CD4-positive, CD25-positive, alpha-beta regulatory T cell (primary cell): ENCODE results near the gene TAF11L2. TPM values are rescaled to one million over a fixed set of nuclear protein-coding genes. Genes with fewer than 3 reads are reported as not detected.
"Not testable (repeated sequence)": the region's sequence is repeated elsewhere in the genome, so short reads cannot be mapped to it uniquely, and the experiment has no call there.

ENCODE experiments used
- ATAC-seq, 2 donors: fragments of 150-1000 bp; cut with Tn5 transposase; one replicate each; pipeline ENCODE4 v1.10.0; 2021; ENCODE audit warnings: low read depth in 2 of 2, moderate number of reproducible peaks in 2 of 2, moderate library complexity in 1 of 2
- DNase-seq, 3 donors: peaks; one replicate each; pipeline versions ENCODE4 v3.0.0 to v3.0.0-alpha.2; 2012 to 2022; ENCODE audit warnings: mixed read lengths in 1 of 3
- H3K27ac ChIP-seq: one replicate; pipeline ENCODE4 v1.7.0; 2013; ENCODE audit warnings: mild to moderate bottlenecking, low read length; ENCODE audit not compliant: insufficient read depth, poor library complexity, severe bottlenecking
- H3K27me3 ChIP-seq: one replicate; pipeline ENCODE4 v1.7.0; 2013; ENCODE audit warnings: low read length; ENCODE audit not compliant: control insufficient read depth, insufficient read depth
- H3K36me3 ChIP-seq: one replicate; pipeline ENCODE4 v1.7.0; 2013; ENCODE audit warnings: mild to moderate bottlenecking, low read length, moderate library complexity; ENCODE audit not compliant: control insufficient read depth, insufficient read depth
- H3K4me1 ChIP-seq: 2 replicates; pipeline ENCODE4 v1.7.0; 2013; ENCODE audit warnings: mild to moderate bottlenecking, low read length; ENCODE audit not compliant: insufficient read depth, control insufficient read depth, poor library complexity, severe bottlenecking
- H3K4me3 ChIP-seq: one replicate; pipeline ENCODE4 v1.7.0; 2013; ENCODE audit warnings: low read depth, mild to moderate bottlenecking, low read length, moderate library complexity
- H3K9me3 ChIP-seq, 2 experiments: 1 replicate in 1 of 2; 2 replicates in 1 of 2; pipeline ENCODE4 v1.7.0; 2013; ENCODE audit warnings: low read length in 2 of 2, mild to moderate bottlenecking in 1 of 2, moderate library complexity in 1 of 2; ENCODE audit not compliant: control insufficient read depth in 2 of 2
- H3K27ac Mint-ChIP-seq, 3 donors: one replicate each; pipeline ENCODE4 v1.8.0; 2020 to 2022; ENCODE audit warnings: mild to moderate bottlenecking in 3 of 3, mixed read lengths in 3 of 3, moderate library complexity in 2 of 3
- H3K27me3 Mint-ChIP-seq: one replicate; pipeline ENCODE4 v1.8.0; 2022; ENCODE audit warnings: mild to moderate bottlenecking, mixed read lengths
- H3K36me3 Mint-ChIP-seq: one replicate; pipeline ENCODE4 v1.8.0; 2020; ENCODE audit warnings: mixed read lengths
- H3K4me1 Mint-ChIP-seq, 4 donors: one replicate each; pipeline ENCODE4 v1.8.0; 2020 to 2022; ENCODE audit warnings: mixed read lengths in 4 of 4, mild to moderate bottlenecking in 1 of 4
- H3K4me3 Mint-ChIP-seq, 4 donors: one replicate each; pipeline ENCODE4 v1.8.0; 2020 to 2022; ENCODE audit warnings: mild to moderate bottlenecking in 4 of 4, mixed read lengths in 4 of 4, moderate library complexity in 3 of 4
- H3K9me3 Mint-ChIP-seq, 7 donors: one replicate each; pipeline ENCODE4 v1.8.0; 2020 to 2022; ENCODE audit warnings: mixed read lengths in 7 of 7, mild to moderate bottlenecking in 3 of 7, moderate library complexity in 2 of 7
- polyA plus RNA-seq, 4 donors: library from polyadenylated mRNA; unstranded; fragments of 300-500 nt; fragmentation: Illumina TruSeq; gene quantifications; one replicate each; pipeline ENCODE4 v1.2.3, GENCODE V29; 2021
- total RNA-seq: library from RNA; stranded (reverse); gene quantifications from one replicate; pipeline ENCODE4 v1.2.3, GENCODE V29; 2022

The TAF11L2 gene
- total and polyA plus RNA-seq, 5 donors from 2014 or later = not detected

DNA sequence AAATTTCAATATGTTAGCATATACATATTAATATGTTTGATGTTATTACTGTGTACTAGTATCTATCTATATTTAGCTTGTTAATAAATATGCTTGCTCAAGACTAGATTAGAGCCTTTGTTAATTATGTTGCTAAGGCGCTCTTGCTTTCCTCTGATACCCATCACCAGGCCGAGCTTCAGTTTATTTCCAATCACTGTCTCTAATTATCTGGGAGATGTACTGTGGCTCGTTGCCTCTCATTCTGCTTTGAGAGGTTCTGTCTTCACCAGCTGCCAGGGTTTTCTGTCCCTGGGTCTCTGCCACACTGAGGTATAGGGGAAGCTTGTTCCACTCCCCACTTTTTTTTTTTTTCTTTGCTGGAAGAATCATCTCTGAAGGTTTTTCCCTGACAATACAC is 21.0 kb upstream of the TAF11L2 start:
- no peak for ATAC-seq
- H3K27ac Mint-ChIP-seq = no peak overlapping the region

DNA sequence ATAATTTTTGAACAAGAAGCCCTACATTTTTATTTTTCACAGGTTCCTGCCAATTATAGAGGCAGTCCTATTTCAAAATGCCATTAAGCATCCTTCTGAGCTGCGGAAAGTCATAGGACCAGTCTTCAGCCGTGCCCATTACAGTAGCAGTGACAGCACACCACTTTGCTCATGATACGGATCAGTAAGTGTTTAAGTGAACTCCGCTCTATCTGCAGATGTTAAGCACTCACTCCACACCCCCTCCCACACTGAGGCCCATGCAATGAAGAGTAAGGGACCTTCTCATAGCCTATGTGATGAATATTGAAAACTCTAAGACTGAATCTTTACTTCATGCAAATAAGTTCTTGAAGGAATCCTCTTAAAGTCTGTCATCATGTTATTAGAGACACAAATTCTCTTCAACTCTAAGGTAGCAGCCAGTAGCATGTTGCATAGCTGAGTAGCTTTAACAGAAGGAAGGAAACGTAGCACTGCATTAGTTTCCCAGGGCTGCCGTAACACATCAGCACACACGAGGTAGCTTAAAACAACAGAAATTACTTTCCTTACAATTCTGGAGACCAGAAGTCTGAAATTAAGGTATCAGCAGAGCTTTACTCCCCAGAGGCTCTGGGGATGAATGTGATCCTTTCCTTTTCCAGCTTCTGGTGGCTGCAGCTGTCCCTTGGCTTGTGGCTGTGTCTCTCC is 20.3 kb upstream of the TAF11L2 start:
- DNase-seq = no peak
- H3K27me3 Mint-ChIP-seq = no peaks in the 10 kb centered on the region
- ATAC-seq = no peak
- Histone ChIP-seq H3K36me3 (no peaks in the 10 kb centered on the region), H3K9me3 (no peaks in the 10 kb centered on the region), H3K4me1 (no peaks in the 10 kb centered on the region), H3K4me3 (no peak overlapping the region), H3K27me3 (no peaks in the 10 kb centered on the region), H3K27ac (no peak overlapping the region)
- H3K9me3 Mint-ChIP-seq = peaks cover 0 to 11% (median 2%) of the 10 kb centered on the region in 7 donors
- H3K27ac Mint-ChIP-seq = no peak overlapping the region
- no peaks in the 10 kb centered on the region for H3K4me1 Mint-ChIP-seq
- no peaks in the 10 kb centered on the region for H3K36me3 Mint-ChIP-seq
- no peak overlapping the region for H3K4me3 Mint-ChIP-seq

More for the DNA sequence above, 21.0 kb upstream of the TAF11L2 start:
- Mint-ChIP-seq H3K4me3 (no peak overlapping the region), H3K4me1 (no peaks in the 10 kb centered on the region), H3K36me3 (no peaks in the 10 kb centered on the region), H3K9me3 (peaks cover 0 to 14% (median 5%) of the 10 kb centered on the region in 7 donors), H3K27me3 (no peaks in the 10 kb centered on the region)
- H3K9me3 ChIP-seq = no peaks in the 10 kb centered on the region
- H3K27ac ChIP-seq = no peak overlapping the region
- no peak overlapping the region for H3K4me3 ChIP-seq
- H3K4me1 ChIP-seq = no peaks in the 10 kb centered on the region
- no peaks in the 10 kb centered on the region for H3K36me3 ChIP-seq
- no peaks in the 10 kb centered on the region for H3K27me3 ChIP-seq
- DNase-seq = no peak

GRCh38 chr5:17481378-17481777 is 16.7 kb upstream of the TAF11L2 start:
- no peaks in the 10 kb centered on the region for H3K9me3 ChIP-seq
- Mint-ChIP-seq H3K27me3 (no peaks in the 10 kb centered on the region), H3K4me1 (no peaks in the 10 kb centered on the region), H3K4me3 (no peak overlapping the region), H3K9me3 (peaks cover 0 to 6% (median 2%) of the 10 kb centered on the region in 7 donors), H3K27ac (no peak overlapping the region), H3K36me3 (no peaks in the 10 kb centered on the region)
- H3K4me1 ChIP-seq = no peaks in the 10 kb centered on the region
- no peak overlapping the region for H3K4me3 ChIP-seq
- no peaks in the 10 kb centered on the region for H3K36me3 ChIP-seq
- no peaks in the 10 kb centered on the region for H3K27me3 ChIP-seq
- no peak overlapping the region for H3K27ac ChIP-seq
- ATAC-seq = no peak
- no peak for DNase-seq

- no peak for DNase-seq
- Mint-ChIP-seq H3K36me3 (no peaks in the 10 kb centered on the region), H3K4me3 (no peak overlapping the region), H3K27me3 (no peaks in the 10 kb centered on the region), H3K27ac (no peak overlapping the region), H3K9me3 (peaks cover 0 to 9% (median 2%) of the 10 kb centered on the region in 7 donors), H3K4me1 (no peaks in the 10 kb centered on the region)
- Histone ChIP-seq H3K9me3 (no peaks in the 10 kb centered on the region), H3K4me1 (no peaks in the 10 kb centered on the region), H3K27ac (no peak overlapping the region), H3K36me3 (no peaks in the 10 kb centered on the region), H3K27me3 (no peaks in the 10 kb centered on the region), H3K4me3 (no peak overlapping the region)
- no peak for ATAC-seq
These were observed 15.2 kb upstream of the TAF11L2 start for GRCh38 chr5:17482790-17483189.

DNA sequence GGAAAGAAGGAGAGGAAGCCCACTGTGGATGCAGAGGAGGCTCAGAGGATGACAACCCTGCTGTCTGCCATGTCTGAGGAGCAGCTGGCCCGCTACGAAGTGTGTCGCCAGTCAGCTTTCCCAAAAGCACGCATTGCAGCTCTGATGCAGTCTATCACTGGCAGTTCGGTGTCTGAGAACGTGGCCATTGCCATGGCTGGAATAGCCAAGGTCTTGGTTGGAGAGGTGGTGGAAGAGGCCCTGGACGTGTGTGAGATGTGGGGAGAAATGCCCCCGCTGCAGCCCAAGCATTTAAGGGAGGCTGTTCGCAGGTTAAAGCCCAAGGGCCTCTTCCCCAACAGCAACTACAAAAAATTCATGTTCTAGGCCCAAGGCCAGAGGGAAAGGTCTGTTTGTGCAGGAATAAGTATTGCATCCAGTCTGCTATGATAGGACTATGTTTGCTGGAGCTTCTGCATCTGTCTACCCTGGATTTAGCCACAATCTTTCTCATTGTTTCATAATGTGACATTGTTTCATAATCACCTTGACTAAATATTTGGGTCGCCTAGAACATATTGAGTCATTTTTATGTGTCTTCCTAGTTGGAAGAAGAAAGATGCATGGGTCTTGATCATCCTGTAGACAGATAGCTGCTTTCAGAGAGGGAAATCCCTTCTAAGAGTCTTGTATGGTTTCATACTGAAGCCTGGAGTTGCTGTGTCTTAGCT is 11.4 kb upstream of the TAF11L2 start:
- not testable (repeated sequence) for H3K4me1 Mint-ChIP-seq, H3K27me3 Mint-ChIP-seq, H3K4me3 Mint-ChIP-seq, H3K4me1 ChIP-seq, H3K27ac Mint-ChIP-seq, H3K9me3 ChIP-seq, H3K4me3 ChIP-seq, H3K36me3 ChIP-seq, ATAC-seq, H3K36me3 Mint-ChIP-seq, H3K27me3 ChIP-seq, H3K27ac ChIP-seq, DNase-seq
- peaks cover 0 to 13% (median 2%) of the 10 kb centered on the region in 7 donors for H3K9me3 Mint-ChIP-seq

DNA sequence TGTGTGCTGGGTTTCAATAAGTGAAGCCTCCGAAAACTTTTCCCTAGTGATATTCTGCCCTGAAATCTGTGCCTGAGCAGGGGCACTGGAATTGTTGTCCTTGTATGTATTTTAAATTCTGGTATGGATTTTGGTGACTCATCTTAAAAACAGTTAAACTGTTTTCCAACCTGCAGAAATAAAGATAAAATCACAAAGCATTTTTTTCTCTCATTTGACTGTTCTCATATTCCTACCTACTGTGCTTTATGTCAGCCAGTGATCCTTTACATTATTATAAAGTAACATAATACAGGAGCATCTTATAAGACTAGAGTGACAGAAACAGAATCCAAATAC is 10.9 kb upstream of the TAF11L2 start:
- H3K4me3 Mint-ChIP-seq = no peak overlapping the region

DNA sequence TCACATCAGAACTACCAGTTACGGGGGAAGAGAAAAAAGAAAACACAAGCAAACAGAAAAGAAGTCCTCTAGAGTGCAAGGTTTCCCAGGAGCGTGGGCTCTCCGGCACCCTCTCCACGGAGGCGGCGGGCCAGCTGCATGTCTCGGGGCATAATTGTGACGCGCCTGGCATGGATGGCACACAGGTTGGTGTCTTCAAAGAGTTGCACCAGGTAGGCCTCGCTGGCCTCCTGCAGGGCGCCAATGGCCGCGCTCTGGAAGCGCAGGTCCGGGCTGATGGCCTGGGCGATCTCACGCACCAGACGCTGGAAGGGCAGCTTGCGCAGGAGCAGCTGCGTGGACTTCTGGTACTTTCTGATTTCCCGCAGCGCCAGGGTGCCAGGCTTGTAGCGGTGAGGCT is 6.8 kb upstream of the TAF11L2 start:
- peaks cover 0 to 16% (median 4%) of the 10 kb centered on the region in 7 donors for H3K9me3 Mint-ChIP-seq
- not testable (repeated sequence) for H3K36me3 Mint-ChIP-seq, H3K4me1 ChIP-seq, H3K27me3 ChIP-seq, H3K4me1 Mint-ChIP-seq, H3K27ac Mint-ChIP-seq, DNase-seq, H3K9me3 ChIP-seq, H3K4me3 ChIP-seq, H3K4me3 Mint-ChIP-seq, H3K27me3 Mint-ChIP-seq, H3K27ac ChIP-seq, ATAC-seq, H3K36me3 ChIP-seq

More for the DNA sequence above, 10.9 kb upstream of the TAF11L2 start:
- Mint-ChIP-seq H3K27ac (no peak overlapping the region), H3K9me3 (peaks cover 0 to 13% (median 2%) of the 10 kb centered on the region in 7 donors), H3K4me1 (no peaks in the 10 kb centered on the region), H3K36me3 (no peaks in the 10 kb centered on the region), H3K27me3 (no peaks in the 10 kb centered on the region)
- Histone ChIP-seq H3K9me3 (peaks cover 0 to 4% of the 10 kb centered on the region in 2 experiments), H3K27ac (no peak overlapping the region), H3K27me3 (no peaks in the 10 kb centered on the region), H3K4me1 (no peaks in the 10 kb centered on the region), H3K36me3 (no peaks in the 10 kb centered on the region), H3K4me3 (no peak overlapping the region)
- DNase-seq = no peak
- no peak for ATAC-seq

GRCh38 chr5:17492770-17493169 is 5.3 kb upstream of the TAF11L2 start:
- H3K9me3 ChIP-seq = peaks cover 0 to 5% of the 10 kb centered on the region in 2 experiments
- no peak overlapping the region for H3K27ac ChIP-seq
- Mint-ChIP-seq H3K36me3 (no peaks in the 10 kb centered on the region), H3K4me3 (no peak overlapping the region), H3K9me3 (peaks cover 0 to 9% (median 6%) of the 10 kb centered on the region in 7 donors), H3K27ac (no peak overlapping the region), H3K4me1 (no peaks in the 10 kb centered on the region), H3K27me3 (no peaks in the 10 kb centered on the region)
- ATAC-seq = no peak
- H3K4me3 ChIP-seq = no peak overlapping the region
- DNase-seq = no peak
- H3K36me3 ChIP-seq = no peaks in the 10 kb centered on the region
- no peaks in the 10 kb centered on the region for H3K27me3 ChIP-seq
- no peaks in the 10 kb centered on the region for H3K4me1 ChIP-seq
